Spleen (tissue), 7 donors: ENCODE data around the gene ZDBF2.

Experiments used
- POLR2A ChIP-seq, 3 donors: fragments of 450-650 bp; IDR thresholded peaks; one replicate each; pipeline ENCODE4 v1.5.1; 2017; ENCODE audit warnings: antibody characterized with exemption in 3 of 3, mild to moderate bottlenecking in 1 of 3
- POLR2AphosphoS5 ChIP-seq, 3 donors: sonication (generic); formaldehyde crosslinking; IDR thresholded peaks; one replicate each; pipeline ENCODE4 v1.5.1; 2017; ENCODE audit warnings: antibody characterized with exemption in 3 of 3
- TF ChIP-seq, protein P1 (sequence below), 11 experiments: fragments of 200-600 bp in 7 of 11; fragments of 450-650 bp in 4 of 11; sonication (generic) in 4 of 11; IDR thresholded peaks in 8 of 11; conservative IDR thresholded peaks in 3 of 11; 1 replicate in 7 of 11; 2 replicates in 4 of 11; pipeline versions ENCODE4 v1.4.0 to v1.8.0; 2016 to 2021; ENCODE audit warnings: antibody characterized with exemption in 11 of 11, inconsistent platforms in 4 of 11, mild to moderate bottlenecking in 1 of 11
- donor health status: DM: no; HTN: no; CAD: no; lungs with moderate emphysema.
- donor health status: DM: no; HTN: no; CAD: no.
- donor health status: DM: no; HTN: no; CAD: no.

DNA sequence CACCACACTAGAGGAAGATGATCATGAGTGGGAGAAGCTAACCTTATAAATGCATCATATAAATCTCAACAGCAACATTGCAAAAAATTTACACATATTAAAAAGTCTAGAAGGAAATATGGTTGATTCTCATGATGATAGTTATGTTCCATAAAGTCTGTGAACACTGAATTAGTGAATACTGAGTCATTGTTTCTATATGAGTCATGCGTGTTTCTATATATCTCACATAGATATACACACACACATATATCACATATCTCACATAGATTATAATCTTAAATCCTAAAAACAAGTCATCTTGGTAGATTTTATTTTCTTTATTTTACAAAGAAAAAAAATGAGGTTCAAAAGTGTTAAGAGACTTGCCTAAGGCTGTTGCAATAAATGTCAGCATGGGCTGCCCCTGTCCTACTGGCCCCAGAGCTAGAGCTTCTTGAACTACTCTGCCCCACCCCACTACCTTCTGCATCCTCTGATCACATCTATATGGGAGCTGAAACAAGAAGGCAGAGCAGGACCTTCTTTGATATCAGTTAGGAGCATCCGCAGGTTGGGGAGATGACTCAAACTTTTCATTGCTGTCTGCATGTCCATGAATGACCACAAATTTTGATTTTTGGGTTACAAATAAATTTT is 87.1 kb downstream of the ZDBF2 start:
- TF ChIP-seq, protein P1, sequence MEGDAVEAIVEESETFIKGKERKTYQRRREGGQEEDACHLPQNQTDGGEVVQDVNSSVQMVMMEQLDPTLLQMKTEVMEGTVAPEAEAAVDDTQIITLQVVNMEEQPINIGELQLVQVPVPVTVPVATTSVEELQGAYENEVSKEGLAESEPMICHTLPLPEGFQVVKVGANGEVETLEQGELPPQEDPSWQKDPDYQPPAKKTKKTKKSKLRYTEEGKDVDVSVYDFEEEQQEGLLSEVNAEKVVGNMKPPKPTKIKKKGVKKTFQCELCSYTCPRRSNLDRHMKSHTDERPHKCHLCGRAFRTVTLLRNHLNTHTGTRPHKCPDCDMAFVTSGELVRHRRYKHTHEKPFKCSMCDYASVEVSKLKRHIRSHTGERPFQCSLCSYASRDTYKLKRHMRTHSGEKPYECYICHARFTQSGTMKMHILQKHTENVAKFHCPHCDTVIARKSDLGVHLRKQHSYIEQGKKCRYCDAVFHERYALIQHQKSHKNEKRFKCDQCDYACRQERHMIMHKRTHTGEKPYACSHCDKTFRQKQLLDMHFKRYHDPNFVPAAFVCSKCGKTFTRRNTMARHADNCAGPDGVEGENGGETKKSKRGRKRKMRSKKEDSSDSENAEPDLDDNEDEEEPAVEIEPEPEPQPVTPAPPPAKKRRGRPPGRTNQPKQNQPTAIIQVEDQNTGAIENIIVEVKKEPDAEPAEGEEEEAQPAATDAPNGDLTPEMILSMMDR (IDR thresholded peaks at IDR 0.05 in 8 of 11, conservative IDR thresholded peaks at IDR 0.05 in 3 of 11): no peak
- TF ChIP-seq POLR2A (IDR thresholded peaks at IDR 0.05) (no peak), POLR2AphosphoS5 (IDR thresholded peaks at IDR 0.05) (no peak)
